ENCODE results near the gene CHRM1.

DNA sequence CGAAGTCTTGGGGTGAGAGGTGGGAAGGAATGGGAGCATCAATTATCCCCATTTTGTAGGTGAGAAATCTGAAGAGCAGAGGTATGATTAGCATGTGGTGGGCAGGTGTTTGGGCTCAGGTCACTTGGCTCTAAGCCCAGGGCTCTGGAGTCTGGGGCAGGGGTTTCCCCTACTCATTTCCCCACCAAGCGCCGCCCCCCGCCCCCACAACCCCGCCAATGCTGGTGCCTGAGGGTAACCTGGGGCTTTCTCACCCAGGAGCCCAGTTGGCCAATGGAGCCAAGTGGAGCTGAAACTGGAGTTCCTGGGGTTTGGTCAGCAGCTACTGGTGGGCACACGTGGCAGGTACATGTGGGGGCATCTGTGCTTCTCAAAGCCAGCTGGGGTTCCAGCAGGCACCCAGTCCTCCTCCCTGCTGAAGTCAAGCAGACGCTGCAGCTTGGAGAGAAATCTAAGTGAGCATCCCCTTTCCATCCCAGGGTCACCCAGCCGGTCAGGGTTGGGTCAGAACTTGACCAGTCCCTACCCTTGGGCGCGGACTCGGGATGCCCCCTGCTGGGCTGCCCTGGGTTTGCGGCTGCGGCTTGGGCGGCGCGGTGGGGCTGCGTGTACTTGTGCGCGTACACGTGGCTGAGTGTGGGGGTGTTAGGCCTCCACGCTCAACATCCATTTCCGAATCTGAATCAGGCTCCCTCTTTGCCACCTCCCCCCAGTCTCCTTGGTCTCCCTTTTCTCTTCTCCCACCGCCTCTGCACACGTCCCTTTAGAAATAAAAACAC is 1.7 kb upstream of the CHRM1 start:
- TF ChIP-seq EGR1 (IDR thresholded peaks at IDR 0.05) (no peak), CEBPB (IDR thresholded peaks at IDR 0.05) (no peak), TEAD4 (IDR thresholded peaks at IDR 0.05) (no peak), YY1 (IDR thresholded peaks at IDR 0.05; ENCODE audit: low read depth) (no peak), NFIC (IDR thresholded peaks at IDR 0.05) (no peak), TCF12 (IDR thresholded peaks at IDR 0.05; ENCODE audit: low read depth) (no peak), RAD21 (IDR thresholded peaks at IDR 0.05; ENCODE audit: low read depth) (peak; percentile 67), EP300 (IDR thresholded peaks at IDR 0.05; ENCODE audit: borderline replicate concordance) (no peak), TAF1 (IDR thresholded peaks at IDR 0.05; ENCODE audit: low read depth) (no peak)
- TF ChIP-seq, protein P1, sequence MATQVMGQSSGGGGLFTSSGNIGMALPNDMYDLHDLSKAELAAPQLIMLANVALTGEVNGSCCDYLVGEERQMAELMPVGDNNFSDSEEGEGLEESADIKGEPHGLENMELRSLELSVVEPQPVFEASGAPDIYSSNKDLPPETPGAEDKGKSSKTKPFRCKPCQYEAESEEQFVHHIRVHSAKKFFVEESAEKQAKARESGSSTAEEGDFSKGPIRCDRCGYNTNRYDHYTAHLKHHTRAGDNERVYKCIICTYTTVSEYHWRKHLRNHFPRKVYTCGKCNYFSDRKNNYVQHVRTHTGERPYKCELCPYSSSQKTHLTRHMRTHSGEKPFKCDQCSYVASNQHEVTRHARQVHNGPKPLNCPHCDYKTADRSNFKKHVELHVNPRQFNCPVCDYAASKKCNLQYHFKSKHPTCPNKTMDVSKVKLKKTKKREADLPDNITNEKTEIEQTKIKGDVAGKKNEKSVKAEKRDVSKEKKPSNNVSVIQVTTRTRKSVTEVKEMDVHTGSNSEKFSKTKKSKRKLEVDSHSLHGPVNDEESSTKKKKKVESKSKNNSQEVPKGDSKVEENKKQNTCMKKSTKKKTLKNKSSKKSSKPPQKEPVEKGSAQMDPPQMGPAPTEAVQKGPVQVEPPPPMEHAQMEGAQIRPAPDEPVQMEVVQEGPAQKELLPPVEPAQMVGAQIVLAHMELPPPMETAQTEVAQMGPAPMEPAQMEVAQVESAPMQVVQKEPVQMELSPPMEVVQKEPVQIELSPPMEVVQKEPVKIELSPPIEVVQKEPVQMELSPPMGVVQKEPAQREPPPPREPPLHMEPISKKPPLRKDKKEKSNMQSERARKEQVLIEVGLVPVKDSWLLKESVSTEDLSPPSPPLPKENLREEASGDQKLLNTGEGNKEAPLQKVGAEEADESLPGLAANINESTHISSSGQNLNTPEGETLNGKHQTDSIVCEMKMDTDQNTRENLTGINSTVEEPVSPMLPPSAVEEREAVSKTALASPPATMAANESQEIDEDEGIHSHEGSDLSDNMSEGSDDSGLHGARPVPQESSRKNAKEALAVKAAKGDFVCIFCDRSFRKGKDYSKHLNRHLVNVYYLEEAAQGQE (IDR thresholded peaks at IDR 0.05; ENCODE audit: low read depth): no peak
- TF ChIP-seq, protein P2, sequence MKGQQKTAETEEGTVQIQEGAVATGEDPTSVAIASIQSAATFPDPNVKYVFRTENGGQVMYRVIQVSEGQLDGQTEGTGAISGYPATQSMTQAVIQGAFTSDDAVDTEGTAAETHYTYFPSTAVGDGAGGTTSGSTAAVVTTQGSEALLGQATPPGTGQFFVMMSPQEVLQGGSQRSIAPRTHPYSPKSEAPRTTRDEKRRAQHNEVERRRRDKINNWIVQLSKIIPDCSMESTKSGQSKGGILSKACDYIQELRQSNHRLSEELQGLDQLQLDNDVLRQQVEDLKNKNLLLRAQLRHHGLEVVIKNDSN (IDR thresholded peaks at IDR 0.05): no peak
